Naive thymus-derived CD8-positive, alpha-beta T cell (primary cell): ENCODE results near the gene ENOX1. TPM values are rescaled to one million over a fixed set of nuclear protein-coding genes. Genes with fewer than 3 reads are reported as not detected.
A peak's percentile ranks its signal among the peaks of the same experiment; 100 is the strongest.

Experiments used
- ATAC-seq, 2 donors: fragments of 150-1000 bp; cut with Tn5 transposase in 1 of 2; sonication (Bioruptor Pico), chemical (Tn5 transposase) in 1 of 2; 1 replicate in 1 of 2; 2 replicates in 1 of 2; pipeline ENCODE4 v1.10.0; 2021; ENCODE audit warnings: mild to moderate bottlenecking in 2 of 2, moderate library complexity in 2 of 2
- POLR2A ChIA-PET: fragments of 350-600 bp; sonication (Branson Sonifier 250); formaldehyde crosslinking; loops from one replicate; lab custom pipeline; 2021; ENCODE audit warnings: antibody characterized with exemption; lab: Charles Lee
- DNase-seq, 10 donors: peaks; one replicate each; pipeline versions ENCODE4 v3.0.0 to v3.0.0-alpha.2; 2020 to 2022
- H3K27ac Mint-ChIP-seq, 10 donors: one replicate each; pipeline ENCODE4 v1.8.0; 2020 to 2022; ENCODE audit warnings: mild to moderate bottlenecking in 10 of 10, mixed read lengths in 10 of 10, moderate library complexity in 4 of 10, inconsistent platforms in 1 of 10
- H3K27me3 Mint-ChIP-seq, 5 donors: one replicate each; pipeline ENCODE4 v1.8.0; 2021 to 2022; ENCODE audit warnings: mixed read lengths in 5 of 5
- H3K36me3 Mint-ChIP-seq, 3 donors: one replicate each; pipeline ENCODE4 v1.8.0; 2020 to 2022; ENCODE audit warnings: mixed read lengths in 3 of 3, mild to moderate bottlenecking in 2 of 3, inconsistent platforms in 1 of 3
- H3K4me1 Mint-ChIP-seq, 4 donors: one replicate each; pipeline ENCODE4 v1.8.0; 2021 to 2022; ENCODE audit warnings: mixed read lengths in 4 of 4
- H3K4me3 Mint-ChIP-seq, 10 donors: one replicate each; pipeline ENCODE4 v1.8.0; 2020 to 2022; ENCODE audit warnings: mild to moderate bottlenecking in 10 of 10, mixed read lengths in 10 of 10, moderate library complexity in 6 of 10, inconsistent platforms in 1 of 10
- H3K9me3 Mint-ChIP-seq, 9 donors: one replicate each; pipeline ENCODE4 v1.8.0; 2020 to 2022; ENCODE audit warnings: mixed read lengths in 9 of 9, mild to moderate bottlenecking in 3 of 9, inconsistent platforms in 1 of 9, moderate library complexity in 1 of 9
- polyA plus RNA-seq, 3 donors: library from polyadenylated mRNA; unstranded; fragments of 300-500 nt; fragmentation: Illumina TruSeq; gene quantifications; one replicate each; pipeline ENCODE4 v1.2.3, GENCODE V29; 2021
- total RNA-seq, 8 experiments: library from RNA in 2 of 8; stranded (reverse) in 2 of 8; gene quantifications; one replicate each; pipeline ENCODE4 v1.2.3 and lab custom pipeline; 2021 to 2026

Gene ENOX1
- total and polyA plus RNA-seq, 5 experiments from 2014 or later: not detected

- no peaks in the 10 kb centered on the region for H3K36me3 Mint-ChIP-seq
- H3K4me3 Mint-ChIP-seq: no peak overlapping the region
- H3K4me1 Mint-ChIP-seq: no peaks in the 10 kb centered on the region
- peaks cover 0 to 14% (median 0%) of the 10 kb centered on the region in 5 donors for H3K27me3 Mint-ChIP-seq
- POLR2A ChIA-PET: no interaction called here
- H3K9me3 Mint-ChIP-seq: no peaks in the 10 kb centered on the region
- DNase-seq (no peak), ATAC-seq (no peak)
- no peak overlapping the region for H3K27ac Mint-ChIP-seq
Measured at GRCh38 chr13:43652760-43653159, 134.0 kb downstream of the ENOX1 start.

DNA sequence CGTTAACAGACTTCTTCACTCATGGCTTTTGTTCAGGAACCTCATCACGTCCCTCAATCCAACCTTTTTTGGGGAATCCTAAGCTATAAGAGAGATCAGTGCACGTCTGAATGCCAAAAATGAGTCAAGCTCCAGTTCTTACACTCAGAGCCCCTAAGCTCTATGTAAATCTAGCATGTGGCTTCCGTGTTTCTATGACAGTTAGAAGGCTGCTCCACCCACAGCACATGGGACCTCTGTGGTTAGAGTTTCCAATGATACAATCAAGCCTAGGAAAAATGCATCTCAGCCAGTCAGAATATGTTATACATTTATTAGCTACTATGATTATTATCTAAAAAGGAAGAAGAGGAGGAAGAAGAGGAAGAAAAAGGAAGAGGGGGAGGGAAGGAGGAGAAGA lies 135.9 kb downstream of the ENOX1 start:
- peak overlapping the region in 1 of 10 donors; percentile 57 for H3K27ac Mint-ChIP-seq
- H3K4me1 Mint-ChIP-seq: no peaks in the 10 kb centered on the region
- H3K36me3 Mint-ChIP-seq: no peaks in the 10 kb centered on the region
- POLR2A ChIA-PET: no interaction called here
- H3K27me3 Mint-ChIP-seq: peaks cover 0 to 14% (median 5%) of the 10 kb centered on the region in 5 donors
- DNase-seq (no peak), ATAC-seq (no peak)
- H3K9me3 Mint-ChIP-seq: no peaks in the 10 kb centered on the region
- no peak overlapping the region for H3K4me3 Mint-ChIP-seq

GRCh38 chr13:43648733-43649132 lies 138.0 kb downstream of the ENOX1 start:
- Mint-ChIP-seq H3K27ac (no peak overlapping the region), H3K36me3 (no peaks in the 10 kb centered on the region), H3K4me1 (no peaks in the 10 kb centered on the region), H3K9me3 (no peaks in the 10 kb centered on the region), H3K4me3 (no peak overlapping the region), H3K27me3 (peaks cover 0 to 11% (median 5%) of the 10 kb centered on the region in 5 donors)
- no peak for ATAC-seq
- POLR2A ChIA-PET: no interaction called here
- DNase-seq: no peak

DNA sequence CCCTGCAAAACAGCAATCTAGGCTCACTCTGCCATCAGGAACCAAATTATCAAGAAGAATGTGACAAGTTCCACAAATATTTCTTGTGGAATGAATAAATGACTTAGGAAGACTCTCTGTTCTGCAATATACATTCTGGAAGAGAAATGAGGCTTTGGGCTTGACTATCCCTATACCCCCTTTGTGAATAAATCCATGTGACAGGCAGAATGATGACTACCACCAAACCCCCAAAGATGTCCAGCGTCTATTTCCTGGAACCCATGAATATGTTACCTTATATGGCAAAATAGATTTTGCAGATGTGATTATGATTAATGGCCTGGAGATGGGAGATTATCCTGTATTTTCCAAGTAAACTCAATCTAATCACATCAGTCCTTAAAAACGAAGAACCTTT lies 139.3 kb downstream of the ENOX1 start:
- Mint-ChIP-seq H3K27me3 (peaks cover 0 to 13% (median 5%) of the 10 kb centered on the region in 5 donors), H3K4me1 (no peaks in the 10 kb centered on the region), H3K4me3 (no peak overlapping the region), H3K9me3 (no peaks in the 10 kb centered on the region), H3K27ac (no peak overlapping the region), H3K36me3 (no peaks in the 10 kb centered on the region)
- no peak for ATAC-seq
- DNase-seq: no peak
- POLR2A ChIA-PET: no interaction called here

- ATAC-seq (no peak), DNase-seq (no peak)
- H3K4me1 Mint-ChIP-seq: no peaks in the 10 kb centered on the region
- H3K4me3 Mint-ChIP-seq: no peak overlapping the region
- H3K36me3 Mint-ChIP-seq: no peaks in the 10 kb centered on the region
- H3K27me3 Mint-ChIP-seq: peaks cover 0 to 13% (median 3%) of the 10 kb centered on the region in 5 donors
- POLR2A ChIA-PET: no interaction called here
- no peak overlapping the region for H3K27ac Mint-ChIP-seq
- no peaks in the 10 kb centered on the region for H3K9me3 Mint-ChIP-seq
Measured at GRCh38 chr13:43640476-43640875, 146.3 kb downstream of the ENOX1 start.

GRCh38 chr13:43631106-43631505 lies 155.7 kb downstream of the ENOX1 start:
- DNase-seq (no peak), ATAC-seq (no peak)
- Mint-ChIP-seq H3K4me1 (no peaks in the 10 kb centered on the region), H3K9me3 (peaks cover 0 to 3% (median 0%) of the 10 kb centered on the region in 9 donors), H3K27me3 (peaks cover 9 to 32% (median 17%) of the 10 kb centered on the region in 5 donors), H3K36me3 (no peaks in the 10 kb centered on the region), H3K27ac (no peak overlapping the region), H3K4me3 (no peak overlapping the region)
- POLR2A ChIA-PET: interaction anchor here (0.7 kb wide), 1 partner anchor 676 kb away, joined by 3 read pairs; no protein-coding TSS in a partner anchor

DNA sequence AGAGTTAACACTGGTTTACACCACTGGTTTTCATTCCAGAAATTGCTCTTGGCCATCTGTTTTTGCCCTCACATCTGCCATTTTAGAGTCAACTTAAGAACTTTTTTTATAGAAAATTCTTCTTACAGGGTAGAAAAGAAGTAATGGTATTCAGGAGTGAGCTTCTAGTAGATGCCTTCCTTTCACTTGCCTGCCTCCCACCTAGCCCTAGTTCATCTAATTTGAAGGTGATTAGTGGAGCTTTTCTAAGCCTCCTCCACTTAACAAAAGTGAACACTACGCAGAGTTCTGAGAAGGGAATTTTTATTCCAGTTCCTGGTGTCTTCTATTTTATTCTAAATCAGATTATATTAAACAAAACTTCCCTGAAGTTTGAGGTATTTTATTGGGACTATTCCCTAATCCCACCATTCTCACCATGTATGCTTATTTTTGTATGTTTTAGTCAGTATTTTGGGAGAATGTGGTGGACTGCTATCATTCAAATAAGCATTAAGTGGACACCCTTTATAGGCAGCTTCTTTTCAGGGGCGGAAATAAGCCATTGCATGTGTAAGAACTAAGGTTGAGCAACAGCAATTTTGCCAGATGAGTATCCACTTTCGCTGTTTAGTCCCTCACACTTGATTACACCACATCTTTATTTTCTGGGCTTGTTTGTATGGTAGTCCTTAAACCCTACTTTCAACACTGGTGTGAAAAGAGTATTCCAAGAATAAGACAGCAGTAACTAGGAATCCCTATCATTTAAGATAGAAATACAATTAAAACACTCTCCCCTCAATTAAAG lies 156.9 kb downstream of the ENOX1 start:
- no peak overlapping the region for H3K27ac Mint-ChIP-seq
- no peak for DNase-seq
- H3K9me3 Mint-ChIP-seq: peaks cover 0 to 3% (median 0%) of the 10 kb centered on the region in 9 donors
- no peak for ATAC-seq
- no peaks in the 10 kb centered on the region for H3K4me1 Mint-ChIP-seq
- no peaks in the 10 kb centered on the region for H3K36me3 Mint-ChIP-seq
- POLR2A ChIA-PET: no interaction called here
- peaks cover 6 to 29% (median 13%) of the 10 kb centered on the region in 5 donors for H3K27me3 Mint-ChIP-seq
- no peak overlapping the region for H3K4me3 Mint-ChIP-seq

- no peaks in the 10 kb centered on the region for H3K36me3 Mint-ChIP-seq
- no peaks in the 10 kb centered on the region for H3K4me1 Mint-ChIP-seq
- POLR2A ChIA-PET: no interaction called here
- no peak overlapping the region for H3K4me3 Mint-ChIP-seq
- peaks cover 4 to 26% (median 11%) of the 10 kb centered on the region in 5 donors for H3K27me3 Mint-ChIP-seq
- H3K9me3 Mint-ChIP-seq: peaks cover 0 to 10% (median 0%) of the 10 kb centered on the region in 9 donors
- DNase-seq (no peak), ATAC-seq (no peak)
- no peak overlapping the region for H3K27ac Mint-ChIP-seq
Measured at GRCh38 chr13:43626994-43627393, 159.8 kb downstream of the ENOX1 start.

DNA sequence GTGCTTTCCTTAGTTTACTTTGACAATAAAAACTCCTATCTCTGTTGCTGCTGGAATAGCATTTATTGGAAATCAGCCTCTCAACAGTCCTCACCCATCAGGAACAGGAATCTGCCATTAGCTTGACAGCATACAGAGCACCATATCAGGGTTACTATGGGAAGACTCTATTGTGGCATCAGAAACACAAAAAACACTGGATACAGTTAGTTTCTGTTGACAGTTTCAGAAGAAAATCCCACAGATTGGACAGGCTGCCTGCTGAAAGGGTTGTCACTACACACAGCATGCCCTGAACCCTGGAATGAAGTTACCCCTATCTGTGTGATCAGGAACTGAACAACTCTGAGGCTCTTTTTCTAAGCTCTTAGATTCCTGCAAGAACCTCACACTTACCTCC lies 172.7 kb downstream of the ENOX1 start:
- H3K36me3 Mint-ChIP-seq: no peaks in the 10 kb centered on the region
- H3K4me3 Mint-ChIP-seq: no peak overlapping the region
- peaks cover 0 to 3% (median 0%) of the 10 kb centered on the region in 5 donors for H3K27me3 Mint-ChIP-seq
- peaks cover 0 to 11% (median 3%) of the 10 kb centered on the region in 9 donors for H3K9me3 Mint-ChIP-seq
- POLR2A ChIA-PET: no interaction called here
- DNase-seq (no peak), ATAC-seq (no peak)
- H3K27ac Mint-ChIP-seq: no peak overlapping the region
- H3K4me1 Mint-ChIP-seq: no peaks in the 10 kb centered on the region

- no peaks in the 10 kb centered on the region for H3K4me1 Mint-ChIP-seq
- no peak for ATAC-seq
- H3K27ac Mint-ChIP-seq: peak overlapping the region in 1 of 10 donors; percentile 46
- H3K27me3 Mint-ChIP-seq: peaks cover 0 to 3% (median 2%) of the 10 kb centered on the region in 5 donors
- peaks cover 0 to 2% (median 0%) of the 10 kb centered on the region in 9 donors for H3K9me3 Mint-ChIP-seq
- no peaks in the 10 kb centered on the region for H3K36me3 Mint-ChIP-seq
- no peak overlapping the region for H3K4me3 Mint-ChIP-seq
- no peak for DNase-seq
- POLR2A ChIA-PET: no interaction called here
Measured at GRCh38 chr13:43611281-43612273, 175.2 kb downstream of the ENOX1 start.

DNA sequence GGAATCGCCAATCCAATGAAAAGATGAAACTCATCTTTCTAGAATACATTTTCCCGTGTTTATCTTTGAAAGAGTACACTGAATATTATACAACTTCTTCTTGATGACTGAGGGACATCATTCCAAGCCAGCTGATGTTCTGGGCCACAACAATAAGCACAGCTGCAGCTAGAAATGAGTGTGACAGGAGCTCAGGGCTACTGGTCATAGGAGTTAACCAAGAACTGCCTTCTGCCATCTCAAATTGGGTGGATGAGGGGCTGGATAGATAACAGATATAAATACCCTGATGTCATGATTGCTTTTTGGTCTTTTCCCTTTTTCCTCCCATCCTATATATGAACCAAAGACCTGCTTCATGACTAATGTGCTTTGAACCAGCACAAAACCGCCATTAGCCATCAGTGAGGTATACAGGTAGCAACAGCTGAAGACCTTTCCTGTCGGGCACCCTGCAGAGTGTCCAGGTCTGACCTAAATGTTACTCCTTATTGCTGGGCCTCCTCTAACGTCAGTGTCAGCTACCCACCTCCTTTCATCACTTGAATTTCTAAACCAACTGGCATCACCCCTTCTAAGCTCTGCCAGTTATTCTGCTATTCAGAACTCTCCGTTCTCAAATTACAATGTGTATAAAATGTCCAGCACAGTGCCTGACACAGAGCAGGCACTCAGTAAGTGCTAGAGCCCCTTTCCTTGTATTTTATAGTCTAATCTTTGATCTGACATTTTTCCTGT lies 178.2 kb downstream of the ENOX1 start:
- Mint-ChIP-seq H3K4me1 (no peaks in the 10 kb centered on the region), H3K9me3 (peaks cover 0 to 17% (median 5%) of the 10 kb centered on the region in 9 donors), H3K36me3 (peaks cover 0 to 4% (median 0%) of the 10 kb centered on the region in 3 donors), H3K4me3 (no peak overlapping the region), H3K27ac (no peak overlapping the region), H3K27me3 (peaks cover 2 to 14% (median 4%) of the 10 kb centered on the region in 5 donors)
- no peak for DNase-seq
- POLR2A ChIA-PET: no interaction called here
- ATAC-seq: no peak

- POLR2A ChIA-PET: no interaction called here
- peaks cover 0 to 14% (median 6%) of the 10 kb centered on the region in 4 donors for H3K4me1 Mint-ChIP-seq
- ATAC-seq (no peak), DNase-seq (no peak)
- peak overlapping the region in 1 of 10 donors; percentile 2 for H3K4me3 Mint-ChIP-seq
- H3K9me3 Mint-ChIP-seq: no peaks in the 10 kb centered on the region
- H3K36me3 Mint-ChIP-seq: no peaks in the 10 kb centered on the region
- peak overlapping the region in 1 of 10 donors; percentile 23 for H3K27ac Mint-ChIP-seq
- peaks cover 0 to 4% (median 0%) of the 10 kb centered on the region in 5 donors for H3K27me3 Mint-ChIP-seq
Measured at GRCh38 chr13:43597599-43597945, 189.2 kb downstream of the ENOX1 start.
